HG03103 (cell line): Measurements from ENCODE around the gene NUP42.
"Not testable (repeated sequence)": the region's sequence is repeated elsewhere in the genome, so short reads cannot be mapped to it uniquely, and the experiment has no call there.

ENCODE experiments used
- ATAC-seq: cut with Tn5 transposase; IDR thresholded peaks from one replicate; pipeline ENCODE4 v1.9.1; 2021; ENCODE audit warnings: low read depth; ENCODE audit not compliant: unreplicated experiment

NUP42 gene

GRCh38 chr7:23200331-23200730 is 18.5 kb downstream of the NUP42 start:
- ATAC-seq = no peak

GRCh38 chr7:23204241-23204640 is 22.4 kb downstream of the NUP42 start:
- ATAC-seq = no peak

GRCh38 chr7:23205577-23205908 is 23.7 kb downstream of the NUP42 start:
- no peak for ATAC-seq

GRCh38 chr7:23205909-23206767 is 24.3 kb downstream of the NUP42 start:
- no peak for ATAC-seq

GRCh38 chr7:23207021-23207420 is 25.2 kb downstream of the NUP42 start:
- no peak for ATAC-seq

- no peak for ATAC-seq
Observed at GRCh38 chr7:23207884-23208283, 26.0 kb downstream of the NUP42 start.

- ATAC-seq = no peak
Observed at GRCh38 chr7:23208316-23208715, 26.5 kb downstream of the NUP42 start.

- no peak for ATAC-seq
Observed at GRCh38 chr7:23210506-23210905, 28.7 kb downstream of the NUP42 start.

GRCh38 chr7:23211589-23211988 is 29.7 kb downstream of the NUP42 start:
- no peak for ATAC-seq

- ATAC-seq = no peak
Observed at GRCh38 chr7:23212395-23212794, 30.5 kb downstream of the NUP42 start.

- ATAC-seq = no peak
Observed at GRCh38 chr7:23212841-23213240, 31.0 kb downstream of the NUP42 start.

GRCh38 chr7:23213755-23214154 is 31.9 kb downstream of the NUP42 start:
- ATAC-seq = no peak

- ATAC-seq = no peak
Observed at GRCh38 chr7:23214423-23214822, 32.6 kb downstream of the NUP42 start.

GRCh38 chr7:23214938-23215337 is 33.1 kb downstream of the NUP42 start:
- ATAC-seq = no peak

GRCh38 chr7:23216021-23216420 is 34.2 kb downstream of the NUP42 start:
- ATAC-seq = no peak

GRCh38 chr7:23218196-23218595 is 36.3 kb downstream of the NUP42 start:
- ATAC-seq = no peak

GRCh38 chr7:23220690-23221305 is 39.0 kb downstream of the NUP42 start:
- no peak for ATAC-seq

- no peak for ATAC-seq
Observed at GRCh38 chr7:23222439-23223030, 40.7 kb downstream of the NUP42 start.

GRCh38 chr7:23224364-23224763 is 42.5 kb downstream of the NUP42 start:
- ATAC-seq = not testable (repeated sequence)

- no peak for ATAC-seq
Observed at GRCh38 chr7:23226844-23227450, 45.1 kb downstream of the NUP42 start.

- no peak for ATAC-seq
Observed at GRCh38 chr7:23228412-23228811, 46.6 kb downstream of the NUP42 start.
